DND-41 (cell line): ENCODE measurements around the gene FCN3.

ENCODE experiments used
- ATAC-seq: fragments of 200-7000 bp; cut with Tn5 transposase; 3 replicates; pipeline ENCODE4 v1.9.1; 2021; ENCODE audit warnings: low read depth; ENCODE audit not compliant: insufficient read depth
- DNase-seq: peaks from one replicate; pipeline ENCODE4 v3.0.0-alpha.2; 2020
- H2AFZ ChIP-seq: 2 replicates; pipeline ENCODE4 v1.6.0; 2012; ENCODE audit warnings: low read depth, low read length
- H3K27ac ChIP-seq: 2 replicates; pipeline ENCODE4 v1.5.1; 2012; ENCODE audit warnings: low read length, inconsistent platforms
- H3K27me3 ChIP-seq: fragments of 200-600 bp; sonication (generic); 2 replicates; pipeline ENCODE4 v1.6.0; 2012; ENCODE audit warnings: low read length, mild to moderate bottlenecking, inconsistent platforms; ENCODE audit not compliant: insufficient read depth, poor library complexity
- H3K36me3 ChIP-seq: 2 replicates; pipeline ENCODE4 v1.5.1; 2012; ENCODE audit warnings: low read length, inconsistent platforms; ENCODE audit not compliant: insufficient read depth
- H3K4me1 ChIP-seq: 2 replicates; pipeline ENCODE4 v1.5.1; 2012; ENCODE audit warnings: mild to moderate bottlenecking, low read length; ENCODE audit not compliant: insufficient read depth
- H3K4me2 ChIP-seq: 2 replicates; pipeline ENCODE4 v1.6.0; 2012; ENCODE audit warnings: mild to moderate bottlenecking, moderate library complexity, low read length, inconsistent platforms; ENCODE audit not compliant: insufficient read depth
- H3K4me3 ChIP-seq, 2 experiments: fragments of 200-600 bp in 1 of 2; shearing (Covaris generic) in 1 of 2; 2 replicates each; pipeline ENCODE4 v1.5.1; 2012 to 2016; ENCODE audit warnings: inconsistent platforms in 2 of 2, low read length in 2 of 2, mild to moderate bottlenecking in 2 of 2, low read depth in 1 of 2, moderate library complexity in 1 of 2
- H3K79me2 ChIP-seq: 2 replicates; pipeline ENCODE4 v1.6.0; 2012; ENCODE audit warnings: low read length, inconsistent platforms; ENCODE audit not compliant: insufficient read depth
- H3K9ac ChIP-seq: 2 replicates; pipeline ENCODE4 v1.6.0; 2012; ENCODE audit warnings: low read depth, mild to moderate bottlenecking, inconsistent platforms, low read length, moderate library complexity
- H3K9me3 ChIP-seq: 2 replicates; pipeline ENCODE4 v1.5.1; 2012; ENCODE audit warnings: low read length, moderate library complexity, mild to moderate bottlenecking, inconsistent platforms; ENCODE audit not compliant: insufficient read depth, severe bottlenecking
- H4K20me1 ChIP-seq: 2 replicates; pipeline ENCODE4 v1.6.0; 2012; ENCODE audit warnings: low read length; ENCODE audit not compliant: insufficient read depth
- EZH2 ChIP-seq: IDR thresholded peaks from 3 replicates; pipeline ENCODE4 v1.6.1; 2012; ENCODE audit warnings: borderline replicate concordance, low read depth, mild to moderate bottlenecking, moderate library complexity, low read length, inconsistent platforms; ENCODE audit not compliant: severe bottlenecking
- TF ChIP-seq, protein P1 (sequence below): IDR thresholded peaks from 2 replicates; pipeline ENCODE4 v1.5.1; 2012; ENCODE audit warnings: borderline replicate concordance, low read length, moderate library complexity, mild to moderate bottlenecking; ENCODE audit not compliant: poor library complexity, severe bottlenecking; ENCODE audit errors: extremely low read depth

Gene FCN3

DNA sequence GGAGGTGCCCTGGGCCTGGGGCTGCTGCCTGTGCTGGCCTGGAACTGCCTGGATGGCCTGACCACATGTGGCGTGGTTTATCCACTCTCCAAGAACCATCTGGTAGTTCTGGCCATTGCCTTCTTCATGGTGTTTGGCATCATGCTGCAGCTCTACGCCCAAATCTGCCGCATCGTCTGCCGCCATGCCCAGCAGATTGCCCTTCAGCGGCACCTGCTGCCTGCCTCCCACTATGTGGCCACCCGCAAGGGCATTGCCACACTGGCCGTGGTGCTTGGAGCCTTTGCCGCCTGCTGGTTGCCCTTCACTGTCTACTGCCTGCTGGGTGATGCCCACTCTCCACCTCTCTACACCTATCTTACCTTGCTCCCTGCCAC lies 19.6 kb upstream of the FCN3 start:
- DNase-seq (no peak), ATAC-seq (no peak)
- H3K27ac ChIP-seq: no peak overlapping the region
- no peaks in the 10 kb centered on the region for H3K36me3 ChIP-seq
- no peak overlapping the region for H3K4me3 ChIP-seq
- TF ChIP-seq, protein P1, sequence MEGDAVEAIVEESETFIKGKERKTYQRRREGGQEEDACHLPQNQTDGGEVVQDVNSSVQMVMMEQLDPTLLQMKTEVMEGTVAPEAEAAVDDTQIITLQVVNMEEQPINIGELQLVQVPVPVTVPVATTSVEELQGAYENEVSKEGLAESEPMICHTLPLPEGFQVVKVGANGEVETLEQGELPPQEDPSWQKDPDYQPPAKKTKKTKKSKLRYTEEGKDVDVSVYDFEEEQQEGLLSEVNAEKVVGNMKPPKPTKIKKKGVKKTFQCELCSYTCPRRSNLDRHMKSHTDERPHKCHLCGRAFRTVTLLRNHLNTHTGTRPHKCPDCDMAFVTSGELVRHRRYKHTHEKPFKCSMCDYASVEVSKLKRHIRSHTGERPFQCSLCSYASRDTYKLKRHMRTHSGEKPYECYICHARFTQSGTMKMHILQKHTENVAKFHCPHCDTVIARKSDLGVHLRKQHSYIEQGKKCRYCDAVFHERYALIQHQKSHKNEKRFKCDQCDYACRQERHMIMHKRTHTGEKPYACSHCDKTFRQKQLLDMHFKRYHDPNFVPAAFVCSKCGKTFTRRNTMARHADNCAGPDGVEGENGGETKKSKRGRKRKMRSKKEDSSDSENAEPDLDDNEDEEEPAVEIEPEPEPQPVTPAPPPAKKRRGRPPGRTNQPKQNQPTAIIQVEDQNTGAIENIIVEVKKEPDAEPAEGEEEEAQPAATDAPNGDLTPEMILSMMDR: no peak
- no peak for TF ChIP-seq EZH2
- peaks cover 5% of the 10 kb centered on the region; the same call in 1 of the 2 replicates for H3K4me1 ChIP-seq
- H4K20me1 ChIP-seq: no peaks in the 10 kb centered on the region
- no peaks in the 10 kb centered on the region for H3K79me2 ChIP-seq
- H3K9ac ChIP-seq: no peak overlapping the region
- no peak overlapping the region for H2AFZ ChIP-seq
- H3K4me2 ChIP-seq: no peak overlapping the region
- no peaks in the 10 kb centered on the region for H3K9me3 ChIP-seq
- no peaks in the 10 kb centered on the region for H3K27me3 ChIP-seq

DNA sequence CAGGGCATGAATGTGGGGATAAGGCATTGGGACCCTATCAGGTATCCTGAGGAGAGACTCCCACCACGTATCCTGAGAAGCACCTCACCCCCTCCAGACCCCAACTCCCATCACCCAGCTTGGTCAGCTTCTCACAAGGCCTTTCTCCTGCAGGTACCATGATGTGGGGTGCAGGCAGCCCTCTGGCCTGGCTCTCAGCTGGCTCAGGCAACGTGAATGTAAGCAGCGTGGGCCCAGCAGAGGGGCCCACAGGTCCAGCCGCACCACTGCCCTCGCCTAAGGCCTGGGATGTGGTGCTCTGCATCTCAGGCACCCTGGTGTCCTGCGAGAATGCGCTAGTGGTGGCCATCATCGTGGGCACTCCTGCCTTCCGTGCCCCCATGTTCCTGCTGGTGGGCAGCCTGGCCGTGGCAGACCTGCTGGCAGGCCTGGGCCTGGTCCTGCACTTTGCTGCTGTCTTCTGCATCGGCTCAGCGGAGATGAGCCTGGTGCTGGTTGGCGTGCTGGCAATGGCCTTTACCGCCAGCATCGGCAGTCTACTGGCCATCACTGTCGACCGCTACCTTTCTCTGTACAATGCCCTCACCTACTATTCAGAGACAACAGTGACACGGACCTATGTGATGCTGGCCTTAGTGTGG lies 19.1 kb upstream of the FCN3 start:
- no peak overlapping the region for H3K4me3 ChIP-seq
- TF ChIP-seq EZH2: no peak
- TF ChIP-seq, protein P1: no peak
- peaks cover 5% of the 10 kb centered on the region; the same call in 1 of the 2 replicates for H3K4me1 ChIP-seq
- no peaks in the 10 kb centered on the region for H4K20me1 ChIP-seq
- H3K4me2 ChIP-seq: no peak overlapping the region
- no peaks in the 10 kb centered on the region for H3K27me3 ChIP-seq
- no peak for ATAC-seq
- no peaks in the 10 kb centered on the region for H3K36me3 ChIP-seq
- no peak for DNase-seq
- no peaks in the 10 kb centered on the region for H3K9me3 ChIP-seq
- no peak overlapping the region for H3K27ac ChIP-seq
- H3K79me2 ChIP-seq: no peaks in the 10 kb centered on the region
- no peak overlapping the region for H3K9ac ChIP-seq
- H2AFZ ChIP-seq: no peak overlapping the region

DNA sequence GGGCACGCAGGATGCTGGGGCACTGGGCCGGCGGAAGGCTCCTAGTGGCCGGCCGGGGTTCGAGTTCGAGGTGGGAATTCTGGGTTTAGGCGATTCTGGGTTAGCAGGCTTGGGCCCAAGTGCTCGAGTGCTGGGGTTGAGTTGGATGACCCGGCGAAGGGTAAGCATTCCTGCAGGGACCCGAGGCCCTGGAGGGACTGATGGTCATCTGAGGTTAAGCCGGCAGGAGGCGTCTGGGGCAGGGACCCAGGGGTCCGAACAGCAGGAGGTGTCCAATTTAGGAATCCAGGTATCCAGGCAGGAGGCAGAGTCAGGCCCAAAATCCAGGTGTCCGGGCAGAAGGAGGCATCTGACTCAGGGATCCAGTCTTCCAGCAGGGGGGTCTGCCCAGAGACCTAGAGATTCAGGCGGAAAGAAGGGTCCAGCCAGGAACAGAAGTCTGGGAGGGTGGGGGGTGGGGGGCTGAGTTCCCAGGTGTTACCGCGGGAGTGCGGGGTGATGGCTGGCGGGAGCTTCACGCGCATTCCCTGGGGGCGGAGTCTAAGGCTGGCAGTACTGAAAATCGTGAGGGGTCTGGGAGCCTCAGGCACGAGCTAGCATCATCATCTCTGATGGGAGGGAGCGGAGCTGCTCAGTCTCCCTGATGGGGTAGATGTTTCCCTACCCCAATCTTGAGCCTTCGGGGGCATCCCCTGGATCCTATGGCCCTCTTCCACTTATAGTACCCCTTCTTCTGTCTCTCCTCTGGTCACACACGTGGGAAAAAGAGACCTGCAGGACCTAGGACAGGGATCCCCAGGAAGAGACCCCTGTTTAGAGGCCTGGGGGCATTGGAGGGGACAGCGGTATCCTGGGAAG lies 18.4 kb upstream of the FCN3 start:
- Histone ChIP-seq H3K4me3 (no peak overlapping the region), H3K9me3 (no peaks in the 10 kb centered on the region), H3K9ac (no peak overlapping the region), H3K4me1 (peaks cover 5% of the 10 kb centered on the region; the same call in 1 of the 2 replicates), H3K36me3 (no peaks in the 10 kb centered on the region), H3K27ac (no peak overlapping the region), H3K27me3 (no peaks in the 10 kb centered on the region), H2AFZ (no peak overlapping the region), H3K79me2 (no peaks in the 10 kb centered on the region), H4K20me1 (no peaks in the 10 kb centered on the region), H3K4me2 (no peak overlapping the region)
- no peak for DNase-seq
- no peak for ATAC-seq
- TF ChIP-seq EZH2: no peak
- TF ChIP-seq, protein P1: no peak
